Upper lobe of left lung (tissue), 4 donors: ENCODE results near the gene LMO7.

ENCODE experiments used
- POLR2A ChIP-seq, 4 donors: fragments of 450-650 bp; IDR thresholded peaks; one replicate each; pipeline ENCODE4 v1.5.1; 2016 to 2017; ENCODE audit warnings: antibody characterized with exemption in 4 of 4, mild to moderate bottlenecking in 2 of 4
- TF ChIP-seq, protein P1 (sequence below), 6 experiments: fragments of 450-650 bp in 4 of 6; fragments of 200-600 bp in 2 of 6; sonication (generic) in 2 of 6; IDR thresholded peaks; one replicate each; pipeline ENCODE4 v1.5.1; 2016 to 2019; ENCODE audit warnings: antibody characterized with exemption in 6 of 6

DNA sequence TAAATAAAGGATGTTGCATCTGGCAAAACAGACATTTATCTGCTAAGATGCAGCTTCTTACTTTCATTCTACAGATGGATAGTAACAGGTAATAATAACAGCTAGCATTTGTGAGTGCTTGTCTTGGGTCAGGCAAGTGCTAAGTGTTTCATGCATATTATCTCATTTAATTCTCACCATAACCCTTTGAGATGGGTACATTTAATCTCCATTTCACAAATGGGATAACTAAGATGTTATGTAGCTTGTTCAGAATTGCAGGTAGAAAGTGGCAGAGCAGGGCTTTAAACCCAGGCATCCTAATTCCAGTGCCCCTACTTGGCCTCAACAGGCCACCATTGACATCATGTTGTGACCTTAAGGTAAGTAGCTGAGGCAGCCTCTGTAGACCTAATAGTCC is 69.8 kb downstream of the LMO7 start:
- TF ChIP-seq POLR2A (IDR thresholded peaks at IDR 0.05) = no peak
- TF ChIP-seq, protein P1, sequence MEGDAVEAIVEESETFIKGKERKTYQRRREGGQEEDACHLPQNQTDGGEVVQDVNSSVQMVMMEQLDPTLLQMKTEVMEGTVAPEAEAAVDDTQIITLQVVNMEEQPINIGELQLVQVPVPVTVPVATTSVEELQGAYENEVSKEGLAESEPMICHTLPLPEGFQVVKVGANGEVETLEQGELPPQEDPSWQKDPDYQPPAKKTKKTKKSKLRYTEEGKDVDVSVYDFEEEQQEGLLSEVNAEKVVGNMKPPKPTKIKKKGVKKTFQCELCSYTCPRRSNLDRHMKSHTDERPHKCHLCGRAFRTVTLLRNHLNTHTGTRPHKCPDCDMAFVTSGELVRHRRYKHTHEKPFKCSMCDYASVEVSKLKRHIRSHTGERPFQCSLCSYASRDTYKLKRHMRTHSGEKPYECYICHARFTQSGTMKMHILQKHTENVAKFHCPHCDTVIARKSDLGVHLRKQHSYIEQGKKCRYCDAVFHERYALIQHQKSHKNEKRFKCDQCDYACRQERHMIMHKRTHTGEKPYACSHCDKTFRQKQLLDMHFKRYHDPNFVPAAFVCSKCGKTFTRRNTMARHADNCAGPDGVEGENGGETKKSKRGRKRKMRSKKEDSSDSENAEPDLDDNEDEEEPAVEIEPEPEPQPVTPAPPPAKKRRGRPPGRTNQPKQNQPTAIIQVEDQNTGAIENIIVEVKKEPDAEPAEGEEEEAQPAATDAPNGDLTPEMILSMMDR (IDR thresholded peaks at IDR 0.05) = no peak
